Naive thymus-derived CD8-positive, alpha-beta T cell (primary cell): Measurements from ENCODE around the gene PKP3. TPM values are rescaled to one million over a fixed set of nuclear protein-coding genes. Genes with fewer than 3 reads are reported as not detected.
A peak's percentile ranks its signal among the peaks of the same experiment; 100 is the strongest.
"Not testable (repeated sequence)": the region's sequence is repeated elsewhere in the genome, so short reads cannot be mapped to it uniquely, and the experiment has no call there.

Experiments
- ATAC-seq, 2 donors: fragments of 150-1000 bp; cut with Tn5 transposase in 1 of 2; sonication (Bioruptor Pico), chemical (Tn5 transposase) in 1 of 2; 1 replicate in 1 of 2; 2 replicates in 1 of 2; pipeline ENCODE4 v1.10.0; 2021; ENCODE audit warnings: mild to moderate bottlenecking in 2 of 2, moderate library complexity in 2 of 2
- POLR2A ChIA-PET: fragments of 350-600 bp; sonication (Branson Sonifier 250); formaldehyde crosslinking; loops from one replicate; lab custom pipeline; 2021; ENCODE audit warnings: antibody characterized with exemption; lab: Charles Lee
- DNase-seq, 10 donors: peaks; one replicate each; pipeline versions ENCODE4 v3.0.0 to v3.0.0-alpha.2; 2020 to 2022
- H3K27ac Mint-ChIP-seq, 10 donors: one replicate each; pipeline ENCODE4 v1.8.0; 2020 to 2022; ENCODE audit warnings: mild to moderate bottlenecking in 10 of 10, mixed read lengths in 10 of 10, moderate library complexity in 4 of 10, inconsistent platforms in 1 of 10
- H3K27me3 Mint-ChIP-seq, 5 donors: one replicate each; pipeline ENCODE4 v1.8.0; 2021 to 2022; ENCODE audit warnings: mixed read lengths in 5 of 5
- H3K36me3 Mint-ChIP-seq, 3 donors: one replicate each; pipeline ENCODE4 v1.8.0; 2020 to 2022; ENCODE audit warnings: mixed read lengths in 3 of 3, mild to moderate bottlenecking in 2 of 3, inconsistent platforms in 1 of 3
- H3K4me1 Mint-ChIP-seq, 4 donors: one replicate each; pipeline ENCODE4 v1.8.0; 2021 to 2022; ENCODE audit warnings: mixed read lengths in 4 of 4
- H3K4me3 Mint-ChIP-seq, 10 donors: one replicate each; pipeline ENCODE4 v1.8.0; 2020 to 2022; ENCODE audit warnings: mild to moderate bottlenecking in 10 of 10, mixed read lengths in 10 of 10, moderate library complexity in 6 of 10, inconsistent platforms in 1 of 10
- H3K9me3 Mint-ChIP-seq, 9 donors: one replicate each; pipeline ENCODE4 v1.8.0; 2020 to 2022; ENCODE audit warnings: mixed read lengths in 9 of 9, mild to moderate bottlenecking in 3 of 9, inconsistent platforms in 1 of 9, moderate library complexity in 1 of 9
- polyA plus RNA-seq, 3 donors: library from polyadenylated mRNA; unstranded; fragments of 300-500 nt; fragmentation: Illumina TruSeq; gene quantifications; one replicate each; pipeline ENCODE4 v1.2.3, GENCODE V29; 2021
- total RNA-seq, 8 experiments: library from RNA in 2 of 8; stranded (reverse) in 2 of 8; gene quantifications; one replicate each; pipeline ENCODE4 v1.2.3 and lab custom pipeline; 2021 to 2026

Gene PKP3
- total and polyA plus RNA-seq, 5 experiments from 2014 or later: 0.15 to 0.47 (median 0.23) TPM; not detected in 1

GRCh38 chr11:428295-428694 is 34.3 kb downstream of the PKP3 start:
- POLR2A ChIA-PET: interaction anchor here (0.9 to 1.6 kb wide), 3 partner anchors 13 to 65 kb away, joined by 3 to 4 read pairs (median 4); partner anchors contain the start of gene ANO9
- Mint-ChIP-seq H3K27me3 (no peaks in the 10 kb centered on the region), H3K4me3 (no peak overlapping the region), H3K9me3 (peaks cover 0 to 4% (median 0%) of the 10 kb centered on the region in 9 donors), H3K36me3 (peaks cover 11 to 16% (median 14%) of the 10 kb centered on the region in 3 donors), H3K4me1 (peaks cover 0 to 2% (median 0%) of the 10 kb centered on the region in 4 donors), H3K27ac (no peak overlapping the region)
- DNase-seq: peak in 2 of 10 donors; percentile 0 to 5
- no peak for ATAC-seq

- Mint-ChIP-seq H3K9me3 (peaks cover 0 to 4% (median 0%) of the 10 kb centered on the region in 9 donors), H3K4me1 (peaks cover 0 to 2% (median 0%) of the 10 kb centered on the region in 4 donors), H3K4me3 (no peak overlapping the region), H3K36me3 (peaks cover 9 to 15% (median 12%) of the 10 kb centered on the region in 3 donors), H3K27me3 (no peaks in the 10 kb centered on the region), H3K27ac (peak overlapping the region in 1 of 10 donors; percentile 15)
- POLR2A ChIA-PET: no interaction called here
- DNase-seq (peak in 2 of 10 donors; percentile 0 to 4), ATAC-seq (no peak)
These were observed 35.4 kb downstream of the PKP3 start for GRCh38 chr11:429391-429790.

- POLR2A ChIA-PET: no interaction called here
- Mint-ChIP-seq H3K9me3 (peaks cover 0 to 4% (median 0%) of the 10 kb centered on the region in 9 donors), H3K27me3 (no peaks in the 10 kb centered on the region), H3K36me3 (peaks cover 5 to 11% (median 8%) of the 10 kb centered on the region in 3 donors), H3K27ac (peak overlapping the region in 1 of 10 donors; percentile 52), H3K4me3 (no peak overlapping the region), H3K4me1 (peaks cover 0 to 3% (median under 1%) of the 10 kb centered on the region in 4 donors)
- ATAC-seq (no peak), DNase-seq (peak in 1 of 10 donors; percentile 3)
These were observed 36.0 kb downstream of the PKP3 start for GRCh38 chr11:429931-430456.

- Mint-ChIP-seq H3K27me3 (no peaks in the 10 kb centered on the region), H3K9me3 (no peaks in the 10 kb centered on the region), H3K4me1 (peaks cover 0 to 7% (median 1%) of the 10 kb centered on the region in 4 donors), H3K36me3 (peaks cover 0 to 5% (median 3%) of the 10 kb centered on the region in 3 donors), H3K27ac (no peak overlapping the region), H3K4me3 (no peak overlapping the region)
- POLR2A ChIA-PET: no interaction called here
- no peak for DNase-seq
- no peak for ATAC-seq
These were observed 37.9 kb downstream of the PKP3 start for GRCh38 chr11:431921-432320.

GRCh38 chr11:432501-433100 is 38.6 kb downstream of the PKP3 start:
- H3K4me1 Mint-ChIP-seq: peaks cover 4 to 13% (median 6%) of the 10 kb centered on the region in 4 donors
- H3K27me3 Mint-ChIP-seq: no peaks in the 10 kb centered on the region
- H3K9me3 Mint-ChIP-seq: no peaks in the 10 kb centered on the region
- peaks cover 0 to 3% (median 2%) of the 10 kb centered on the region in 3 donors for H3K36me3 Mint-ChIP-seq
- H3K27ac Mint-ChIP-seq: no peak overlapping the region
- DNase-seq (no peak), ATAC-seq (no peak)
- no peak overlapping the region for H3K4me3 Mint-ChIP-seq
- POLR2A ChIA-PET: no interaction called here

GRCh38 chr11:433111-433510 is 39.1 kb downstream of the PKP3 start:
- POLR2A ChIA-PET: no interaction called here
- Mint-ChIP-seq H3K4me3 (no peak overlapping the region), H3K36me3 (peaks cover 0 to 2% (median 0%) of the 10 kb centered on the region in 3 donors), H3K27me3 (no peaks in the 10 kb centered on the region), H3K27ac (no peak overlapping the region), H3K4me1 (peaks cover 6 to 14% (median 7%) of the 10 kb centered on the region in 4 donors), H3K9me3 (no peaks in the 10 kb centered on the region)
- DNase-seq (peak in 1 of 10 donors; percentile 2), ATAC-seq (no peak)

- peak in 2 of 10 donors; percentile 2 to 37 for DNase-seq
- H3K36me3 Mint-ChIP-seq: no peaks in the 10 kb centered on the region
These were observed 39.6 kb downstream of the PKP3 start for GRCh38 chr11:433641-434040.

GRCh38 chr11:434496-434895 is 40.5 kb downstream of the PKP3 start:
- Mint-ChIP-seq H3K4me1 (peaks cover 6 to 23% (median 10%) of the 10 kb centered on the region in 4 donors), H3K9me3 (no peaks in the 10 kb centered on the region), H3K4me3 (no peak overlapping the region), H3K27me3 (no peaks in the 10 kb centered on the region), H3K36me3 (no peaks in the 10 kb centered on the region), H3K27ac (no peak overlapping the region)
- peak in 2 of 10 donors; percentile 0 to 44 for DNase-seq
- no peak for ATAC-seq
- POLR2A ChIA-PET: no interaction called here

More at GRCh38 chr11:433641-434040, 39.6 kb downstream of the PKP3 start:
- Mint-ChIP-seq H3K9me3 (no peaks in the 10 kb centered on the region), H3K4me3 (no peak overlapping the region), H3K27me3 (no peaks in the 10 kb centered on the region), H3K27ac (no peak overlapping the region), H3K4me1 (peaks cover 6 to 17% (median 7%) of the 10 kb centered on the region in 4 donors)
- no peak for ATAC-seq
- POLR2A ChIA-PET: no interaction called here

GRCh38 chr11:434999-435740 is 41.2 kb downstream of the PKP3 start:
- ATAC-seq, H3K4me3 Mint-ChIP-seq, H3K9me3 Mint-ChIP-seq: not testable (repeated sequence)

GRCh38 chr11:437228-437870 is 43.3 kb downstream of the PKP3 start:
- peak overlapping the region in 1 of 10 donors; percentile 15 for H3K4me3 Mint-ChIP-seq
- peak in 1 of 10 donors; percentile 2 for DNase-seq
- no peaks in the 10 kb centered on the region for H3K36me3 Mint-ChIP-seq
- no peak for ATAC-seq
- H3K27me3 Mint-ChIP-seq: no peaks in the 10 kb centered on the region
- H3K4me1 Mint-ChIP-seq: peaks cover 11 to 40% (median 27%) of the 10 kb centered on the region in 4 donors
- H3K9me3 Mint-ChIP-seq: no peaks in the 10 kb centered on the region
- POLR2A ChIA-PET: interaction anchor here (1.4 kb wide), 1 partner anchor 21 kb away, joined by 5 read pairs; no protein-coding TSS in a partner anchor
- H3K27ac Mint-ChIP-seq: peak overlapping the region in 1 of 10 donors; percentile 79

More at GRCh38 chr11:434999-435740, 41.2 kb downstream of the PKP3 start:
- Mint-ChIP-seq H3K27ac (peak overlapping the region in 1 of 10 donors; percentile 66), H3K4me1 (peaks cover 6 to 29% (median 17%) of the 10 kb centered on the region in 4 donors)
- H3K27me3 Mint-ChIP-seq, DNase-seq, POLR2A ChIA-PET, H3K36me3 Mint-ChIP-seq: not testable (repeated sequence)

GRCh38 chr11:438101-438844 is 44.3 kb downstream of the PKP3 start:
- no peak overlapping the region for H3K27ac Mint-ChIP-seq
- H3K36me3 Mint-ChIP-seq: no peaks in the 10 kb centered on the region
- H3K9me3 Mint-ChIP-seq: no peaks in the 10 kb centered on the region
- POLR2A ChIA-PET: interaction anchor here (1.4 to 5.5 kb wide), 2 partner anchors 22 kb away, joined by 5 to 52 read pairs; partner anchors contain the start of gene SIGIRR
- ATAC-seq (no peak), DNase-seq (peak in 2 of 10 donors; percentile 3 to 52)
- H3K4me1 Mint-ChIP-seq: peaks cover 11 to 40% (median 27%) of the 10 kb centered on the region in 4 donors
- H3K4me3 Mint-ChIP-seq: no peak overlapping the region
- no peaks in the 10 kb centered on the region for H3K27me3 Mint-ChIP-seq
